HepG2 (cell line): Measurements from ENCODE around the gene PSD4. TPM values are rescaled to one million over a fixed set of nuclear protein-coding genes. Genes with fewer than 3 reads are reported as not detected.

Source experiments
- BHLHE40 ChIP-seq: IDR thresholded peaks from 2 replicates; pipeline ENCODE4 v1.6.1; 2011; ENCODE audit warnings: low read length, improper control_type of control experiment
- ELF3 ChIP-seq: IDR thresholded peaks from 2 replicates; pipeline ENCODE4 v1.6.1; 2016; ENCODE audit warnings: missing genetic modification reagents, missing compliant biosample characterization
- KLF9 ChIP-seq: IDR thresholded peaks from 2 replicates; pipeline ENCODE4 v1.6.1; 2016; ENCODE audit warnings: low read depth
- MAZ ChIP-seq, 2 experiments: sonication (generic) in 1 of 2; formaldehyde crosslinking in 1 of 2; IDR thresholded peaks; 2 replicates each; pipeline versions ENCODE4 v1.5.0 to v1.6.1; 2012 to 2020; ENCODE audit warnings: low read depth in 2 of 2, mild to moderate bottlenecking in 2 of 2, borderline replicate concordance in 1 of 2, improper control_type of control experiment in 1 of 2, low read length in 1 of 2, missing genetic modification reagents in 1 of 2, moderate library complexity in 1 of 2
- NCOA2 ChIP-seq: sonication (generic); formaldehyde crosslinking; IDR thresholded peaks from 2 replicates; pipeline ENCODE4 v1.8.0; 2022; ENCODE audit warnings: inconsistent platforms
- NR2F1 ChIP-seq, 2 experiments: fragments of 450-650 bp in 1 of 2; formaldehyde crosslinking in 1 of 2; IDR thresholded peaks; 2 replicates each; pipeline versions ENCODE4 v1.5.0 to v1.6.1; 2016 to 2020; ENCODE audit warnings: mild to moderate bottlenecking in 1 of 2, missing compliant biosample characterization in 1 of 2, missing genetic modification reagents in 1 of 2, moderate library complexity in 1 of 2
- NR2F2 ChIP-seq: IDR thresholded peaks from 2 replicates; pipeline ENCODE4 v1.6.1; 2012; ENCODE audit warnings: low read depth, inconsistent platforms, borderline replicate concordance
- SYNCRIP ChIP-seq: fragments of 200-400 bp; formaldehyde crosslinking; IDR thresholded peaks from 2 replicates; pipeline ENCODE4 v1.6.1; 2018; ENCODE audit warnings: mild to moderate bottlenecking, low read depth, low read length; ENCODE audit not compliant: insufficient read depth
- ZFP1 ChIP-seq: IDR thresholded peaks from 2 replicates; pipeline ENCODE4 v1.6.1; 2016
- ZFP36 ChIP-seq: fragments of 150-350 bp; IDR thresholded peaks from 2 replicates; pipeline ENCODE4 v1.6.1; 2018; ENCODE audit warnings: borderline replicate concordance, low read length, low read depth; ENCODE audit not compliant: partially characterized antibody
- ZNF296 ChIP-seq: sonication (generic); formaldehyde crosslinking; conservative IDR thresholded peaks from 2 replicates; pipeline ENCODE4 v1.5.0; 2020; ENCODE audit warnings: mild to moderate bottlenecking, missing genetic modification reagents
- ZNF460 ChIP-seq: sonication (generic); formaldehyde crosslinking; IDR thresholded peaks from 2 replicates; pipeline ENCODE4 v1.5.1; 2020; ENCODE audit warnings: missing genetic modification reagents, mild to moderate bottlenecking, borderline replicate concordance
- ZNF572 ChIP-seq: sonication (generic); formaldehyde crosslinking; IDR thresholded peaks from 2 replicates; pipeline ENCODE4 v1.5.1; 2020; ENCODE audit warnings: mild to moderate bottlenecking, missing genetic modification reagents
- polyA plus RNA-seq, 8 experiments: library from polyadenylated mRNA; depleted of rRNA in 3 of 8; stranded (reverse) in 7 of 8; unstranded in 1 of 8; fragments of >200 nt; fragmentation: Illumina TruSeq in 4 of 8; extraction: Trizol in 4 of 8; gene quantifications; 2 replicates each; pipeline versions ENCODE4 v1.2.1 to v1.2.3, GENCODE V29; 2011 to 2016; ENCODE audit warnings: low read depth in 4 of 8, missing spikeins in 1 of 8, mixed read lengths in 1 of 8; ENCODE audit not compliant: insufficient read depth in 1 of 8
- total RNA-seq, 5 experiments: library from RNA; depleted of rRNA; stranded (reverse); fragments of >200 nt; fragmentation: Illumina TruSeq; extraction: Trizol; gene quantifications; 2 replicates each; pipeline ENCODE4 v1.2.3, GENCODE V29; 2016; ENCODE audit warnings: low read depth in 1 of 5
- TF ChIP-seq, protein P1 (sequence below): sonication (generic); formaldehyde crosslinking; IDR thresholded peaks from 2 replicates; pipeline ENCODE4 v1.8.0; 2022; ENCODE audit warnings: mild to moderate bottlenecking, missing genetic modification reagents; ENCODE audit not compliant: insufficient replicate concordance
- TF ChIP-seq, protein P2 (sequence below): sonication (generic); formaldehyde crosslinking; IDR thresholded peaks from 2 replicates; pipeline ENCODE4 v1.9.0; 2021; ENCODE audit warnings: missing genetic modification reagents, mild to moderate bottlenecking, borderline replicate concordance
- TF ChIP-seq, protein P3 (sequence below): sonication (generic); formaldehyde crosslinking; IDR thresholded peaks from 2 replicates; pipeline ENCODE4 v1.4.0; 2020; ENCODE audit warnings: mild to moderate bottlenecking, missing genetic modification reagents
- TF ChIP-seq, protein P4 (sequence below): sonication (generic); formaldehyde crosslinking; IDR thresholded peaks from 2 replicates; pipeline ENCODE4 v1.4.0; 2020; ENCODE audit warnings: missing genetic modification reagents

The PSD4 gene
- total and polyA plus RNA-seq, 2 of the 13 experiments (the other 11 are each of a cell fraction or from before 2014, with no cell fraction given), result 5.8 to 9.4 TPM

DNA sequence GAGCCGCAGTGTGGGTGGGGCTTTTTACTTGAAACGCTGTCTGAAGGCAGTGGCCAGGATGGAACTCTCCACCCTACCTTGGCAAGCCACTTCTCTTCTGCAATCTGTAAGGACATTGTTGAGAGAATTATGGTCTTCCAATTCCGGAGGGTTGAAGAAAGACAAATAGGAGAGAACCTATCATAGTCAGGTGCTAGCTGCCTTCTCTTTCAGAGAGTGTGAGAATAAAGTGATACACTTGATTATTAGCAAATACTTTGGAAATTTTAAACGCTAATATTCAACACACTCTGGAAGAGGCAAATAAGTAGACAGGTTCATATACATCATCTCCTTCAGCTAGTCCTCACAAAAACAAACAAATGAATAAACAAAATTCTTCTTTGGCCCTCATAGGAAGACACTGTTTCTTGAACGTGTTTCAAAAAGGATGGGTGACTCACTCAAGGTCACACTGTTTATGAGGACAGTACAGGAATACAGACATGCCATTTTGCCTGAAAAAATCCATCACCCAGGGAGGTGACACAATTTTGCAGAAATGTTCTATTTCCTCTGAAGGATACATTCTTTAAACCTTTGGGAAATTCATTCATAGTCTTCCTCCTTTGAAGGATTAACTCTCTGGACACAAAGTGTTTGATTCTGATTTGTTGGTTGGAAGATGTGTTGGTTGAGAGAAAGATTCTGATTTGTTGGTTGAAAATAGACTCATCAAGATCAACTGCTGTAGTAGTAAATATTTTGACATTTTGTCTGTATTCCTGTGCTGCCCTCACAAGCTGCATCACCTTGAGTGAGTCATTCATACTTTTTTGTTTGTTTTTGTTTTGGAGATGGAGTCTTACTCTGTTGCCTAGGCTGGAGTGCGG lies 48.6 kb upstream of the PSD4 start (continued):
- TF ChIP-seq NR2F1 (CRISPR knock-in tag; IDR thresholded peaks at IDR 0.05) (no peak), NR2F2 (no peak), ZNF572 (no peak), ELF3 (CRISPR knock-in tag) (peak; percentile 69; the same call in 1 of the 2 replicates), KLF9 (no peak), BHLHE40 (no peak), NCOA2 (CRISPR knock-in tag) (peak; percentile 54; the same call in 1 of the 2 replicates), ZFP1 (CRISPR knock-in tag) (no peak; the same call in 1 of the 2 replicates), ZNF296 (no peak), MAZ (IDR thresholded peaks at IDR 0.05; ENCODE audit: borderline replicate concordance, low read depth, low read length) (no peak), MAZ (CRISPR knock-in tag; IDR thresholded peaks at IDR 0.05; ENCODE audit: low read depth) (0 out of 2 replicates have a peak, but pooled peaks have one; percentile 31), ZFP36 (no peak), ZNF460 (no peak), SYNCRIP (no peak)
- TF ChIP-seq, protein P1, sequence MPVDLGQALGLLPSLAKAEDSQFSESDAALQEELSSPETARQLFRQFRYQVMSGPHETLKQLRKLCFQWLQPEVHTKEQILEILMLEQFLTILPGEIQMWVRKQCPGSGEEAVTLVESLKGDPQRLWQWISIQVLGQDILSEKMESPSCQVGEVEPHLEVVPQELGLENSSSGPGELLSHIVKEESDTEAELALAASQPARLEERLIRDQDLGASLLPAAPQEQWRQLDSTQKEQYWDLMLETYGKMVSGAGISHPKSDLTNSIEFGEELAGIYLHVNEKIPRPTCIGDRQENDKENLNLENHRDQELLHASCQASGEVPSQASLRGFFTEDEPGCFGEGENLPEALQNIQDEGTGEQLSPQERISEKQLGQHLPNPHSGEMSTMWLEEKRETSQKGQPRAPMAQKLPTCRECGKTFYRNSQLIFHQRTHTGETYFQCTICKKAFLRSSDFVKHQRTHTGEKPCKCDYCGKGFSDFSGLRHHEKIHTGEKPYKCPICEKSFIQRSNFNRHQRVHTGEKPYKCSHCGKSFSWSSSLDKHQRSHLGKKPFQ, result peak; percentile 2
- TF ChIP-seq, protein P2, sequence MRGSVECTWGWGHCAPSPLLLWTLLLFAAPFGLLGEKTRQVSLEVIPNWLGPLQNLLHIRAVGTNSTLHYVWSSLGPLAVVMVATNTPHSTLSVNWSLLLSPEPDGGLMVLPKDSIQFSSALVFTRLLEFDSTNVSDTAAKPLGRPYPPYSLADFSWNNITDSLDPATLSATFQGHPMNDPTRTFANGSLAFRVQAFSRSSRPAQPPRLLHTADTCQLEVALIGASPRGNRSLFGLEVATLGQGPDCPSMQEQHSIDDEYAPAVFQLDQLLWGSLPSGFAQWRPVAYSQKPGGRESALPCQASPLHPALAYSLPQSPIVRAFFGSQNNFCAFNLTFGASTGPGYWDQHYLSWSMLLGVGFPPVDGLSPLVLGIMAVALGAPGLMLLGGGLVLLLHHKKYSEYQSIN (CRISPR knock-in tag), result no peak
- TF ChIP-seq, protein P3, sequence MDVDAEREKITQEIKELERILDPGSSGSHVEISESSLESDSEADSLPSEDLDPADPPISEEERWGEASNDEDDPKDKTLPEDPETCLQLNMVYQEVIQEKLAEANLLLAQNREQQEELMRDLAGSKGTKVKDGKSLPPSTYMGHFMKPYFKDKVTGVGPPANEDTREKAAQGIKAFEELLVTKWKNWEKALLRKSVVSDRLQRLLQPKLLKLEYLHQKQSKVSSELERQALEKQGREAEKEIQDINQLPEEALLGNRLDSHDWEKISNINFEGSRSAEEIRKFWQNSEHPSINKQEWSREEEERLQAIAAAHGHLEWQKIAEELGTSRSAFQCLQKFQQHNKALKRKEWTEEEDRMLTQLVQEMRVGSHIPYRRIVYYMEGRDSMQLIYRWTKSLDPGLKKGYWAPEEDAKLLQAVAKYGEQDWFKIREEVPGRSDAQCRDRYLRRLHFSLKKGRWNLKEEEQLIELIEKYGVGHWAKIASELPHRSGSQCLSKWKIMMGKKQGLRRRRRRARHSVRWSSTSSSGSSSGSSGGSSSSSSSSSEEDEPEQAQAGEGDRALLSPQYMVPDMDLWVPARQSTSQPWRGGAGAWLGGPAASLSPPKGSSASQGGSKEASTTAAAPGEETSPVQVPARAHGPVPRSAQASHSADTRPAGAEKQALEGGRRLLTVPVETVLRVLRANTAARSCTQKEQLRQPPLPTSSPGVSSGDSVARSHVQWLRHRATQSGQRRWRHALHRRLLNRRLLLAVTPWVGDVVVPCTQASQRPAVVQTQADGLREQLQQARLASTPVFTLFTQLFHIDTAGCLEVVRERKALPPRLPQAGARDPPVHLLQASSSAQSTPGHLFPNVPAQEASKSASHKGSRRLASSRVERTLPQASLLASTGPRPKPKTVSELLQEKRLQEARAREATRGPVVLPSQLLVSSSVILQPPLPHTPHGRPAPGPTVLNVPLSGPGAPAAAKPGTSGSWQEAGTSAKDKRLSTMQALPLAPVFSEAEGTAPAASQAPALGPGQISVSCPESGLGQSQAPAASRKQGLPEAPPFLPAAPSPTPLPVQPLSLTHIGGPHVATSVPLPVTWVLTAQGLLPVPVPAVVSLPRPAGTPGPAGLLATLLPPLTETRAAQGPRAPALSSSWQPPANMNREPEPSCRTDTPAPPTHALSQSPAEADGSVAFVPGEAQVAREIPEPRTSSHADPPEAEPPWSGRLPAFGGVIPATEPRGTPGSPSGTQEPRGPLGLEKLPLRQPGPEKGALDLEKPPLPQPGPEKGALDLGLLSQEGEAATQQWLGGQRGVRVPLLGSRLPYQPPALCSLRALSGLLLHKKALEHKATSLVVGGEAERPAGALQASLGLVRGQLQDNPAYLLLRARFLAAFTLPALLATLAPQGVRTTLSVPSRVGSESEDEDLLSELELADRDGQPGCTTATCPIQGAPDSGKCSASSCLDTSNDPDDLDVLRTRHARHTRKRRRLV, result no peak
- TF ChIP-seq, protein P4, sequence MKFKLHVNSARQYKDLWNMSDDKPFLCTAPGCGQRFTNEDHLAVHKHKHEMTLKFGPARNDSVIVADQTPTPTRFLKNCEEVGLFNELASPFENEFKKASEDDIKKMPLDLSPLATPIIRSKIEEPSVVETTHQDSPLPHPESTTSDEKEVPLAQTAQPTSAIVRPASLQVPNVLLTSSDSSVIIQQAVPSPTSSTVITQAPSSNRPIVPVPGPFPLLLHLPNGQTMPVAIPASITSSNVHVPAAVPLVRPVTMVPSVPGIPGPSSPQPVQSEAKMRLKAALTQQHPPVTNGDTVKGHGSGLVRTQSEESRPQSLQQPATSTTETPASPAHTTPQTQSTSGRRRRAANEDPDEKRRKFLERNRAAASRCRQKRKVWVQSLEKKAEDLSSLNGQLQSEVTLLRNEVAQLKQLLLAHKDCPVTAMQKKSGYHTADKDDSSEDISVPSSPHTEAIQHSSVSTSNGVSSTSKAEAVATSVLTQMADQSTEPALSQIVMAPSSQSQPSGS (CRISPR knock-in tag), result 0 out of 2 replicates have a peak, but pooled peaks have one; percentile 15
